Subcutaneous adipose tissue (tissue), 4 donors: ENCODE results near the gene ASCL4. TPM values are rescaled to one million over a fixed set of nuclear protein-coding genes. Genes with fewer than 3 reads are reported as not detected.

ENCODE experiments used
- CTCF ChIP-seq: fragments of 450-650 bp; IDR thresholded peaks from one replicate; pipeline ENCODE4 v1.5.1; 2016; ENCODE audit warnings: low read depth, mild to moderate bottlenecking, control low read depth, antibody characterized with exemption, moderate library complexity
- total RNA-seq, 4 donors: library from RNA; depleted of rRNA; stranded (reverse); fragments of >200 nt; gene quantifications; one replicate each; pipeline ENCODE4 v1.1.0, GENCODE V29; 2016

The ASCL4 gene
- total RNA-seq, 4 donors from 2014 or later = 0.17 TPM; not detected in 3

- TF ChIP-seq CTCF = no peak
Measured at GRCh38 chr12:107748472-107748871, 26.0 kb upstream of the ASCL4 start.

- no peak for TF ChIP-seq CTCF
Measured at GRCh38 chr12:107749083-107749482, 25.4 kb upstream of the ASCL4 start.

- TF ChIP-seq CTCF = no peak
Measured at GRCh38 chr12:107759410-107759809, 15.1 kb upstream of the ASCL4 start.

- TF ChIP-seq CTCF = no peak
Measured at GRCh38 chr12:107760207-107760808, 14.2 kb upstream of the ASCL4 start.

- TF ChIP-seq CTCF = no peak
Measured at GRCh38 chr12:107760809-107761501, 13.5 kb upstream of the ASCL4 start, which contains the start of gene PRDM4. Gene PRDM4, minus strand, starts transcription at chr12:107761137. Its CDS starts 622 bp downstream, at chr12:107760515.

- TF ChIP-seq CTCF = no peak
Measured at GRCh38 chr12:107761502-107761904, 13.0 kb upstream of the ASCL4 start.

- TF ChIP-seq CTCF = no peak
Measured at GRCh38 chr12:107762874-107763273, 11.6 kb upstream of the ASCL4 start.
